OCI-LY7 (cell line): ENCODE data around the gene CASTOR2. TPM values are rescaled to one million over a fixed set of nuclear protein-coding genes. Genes with fewer than 3 reads are reported as not detected.

Experiments used
- BruUV-seq: library from RNA; stranded (reverse); fragments of 400-500 nt; replicated peaks from 2 replicates; lab custom pipeline; 2021; lab: Mats Ljungman, UMichigan
- CTCF ChIA-PET: fragments of 300-600 bp; sonication (Branson Sonifier 250); formaldehyde crosslinking; loops from one replicate; lab custom pipeline; 2022; ENCODE audit warnings: antibody characterized with exemption; ENCODE audit not compliant: unreplicated experiment; lab: Charles Lee
- POLR2A ChIA-PET: fragments of 300-600 bp; sonication (Branson Sonifier 250); formaldehyde crosslinking; loops from one replicate; lab custom pipeline; 2022; ENCODE audit warnings: antibody characterized with exemption; lab: Charles Lee
- DNase-seq: peaks from one replicate; pipeline ENCODE4 v3.0.0-alpha.2; 2015; ENCODE audit warnings: low spot score
- H2AFZ ChIP-seq: fragments of 200-600 bp; sonication (generic), shearing (Covaris generic); 2 replicates; pipeline ENCODE4 v1.6.1; 2014; ENCODE audit warnings: mild to moderate bottlenecking, antibody characterized with exemption, low read length, moderate library complexity
- H3K27ac ChIP-seq: fragments of 200-600 bp; sonication (generic); 2 replicates; pipeline ENCODE4 v1.5.1; 2014; ENCODE audit warnings: mixed run types, low read depth, mild to moderate bottlenecking, moderate library complexity, low read length, inconsistent platforms; ENCODE audit not compliant: poor library complexity, severe bottlenecking
- H3K36me3 ChIP-seq: fragments of 200-600 bp; sonication (generic); 2 replicates; pipeline ENCODE4 v1.6.1; 2014; ENCODE audit warnings: mild to moderate bottlenecking, antibody characterized with exemption, low read length, moderate library complexity, mixed read lengths; ENCODE audit not compliant: insufficient read depth
- H3K4me1 ChIP-seq: fragments of 200-600 bp; sonication (generic); 2 replicates; pipeline ENCODE4 v1.5.1; 2014; ENCODE audit warnings: mild to moderate bottlenecking, low read length; ENCODE audit not compliant: insufficient read depth, poor library complexity, severe bottlenecking
- H3K4me2 ChIP-seq: fragments of 200-600 bp; sonication (generic); 2 replicates; pipeline ENCODE4 v1.6.1; 2014; ENCODE audit warnings: mild to moderate bottlenecking, low read length
- H3K4me3 ChIP-seq: fragments of 200-600 bp; sonication (generic); 2 replicates; pipeline ENCODE4 v1.5.1; 2014; ENCODE audit warnings: mild to moderate bottlenecking, low read depth, low read length; ENCODE audit not compliant: poor library complexity, severe bottlenecking
- H3K79me2 ChIP-seq: fragments of 200-600 bp; sonication (generic); 2 replicates; pipeline ENCODE4 v1.6.1; 2016; ENCODE audit warnings: low read depth, mild to moderate bottlenecking, low read length, moderate library complexity, mixed read lengths; ENCODE audit not compliant: insufficient read depth
- H3K9me2 ChIP-seq: fragments of 200-600 bp; sonication (generic); 2 replicates; pipeline ENCODE4 v1.6.1; 2016; ENCODE audit warnings: mild to moderate bottlenecking, low read length, mixed read lengths; ENCODE audit not compliant: insufficient read depth
- H3K9me3 ChIP-seq: fragments of 200-600 bp; sonication (generic); 2 replicates; pipeline ENCODE4 v1.6.1; 2014; ENCODE audit warnings: mild to moderate bottlenecking, mixed run types, low read length, mixed read lengths
- H4K20me1 ChIP-seq: fragments of 200-600 bp; sonication (generic); 2 replicates; pipeline ENCODE4 v1.6.1; 2014; ENCODE audit warnings: mild to moderate bottlenecking, antibody characterized with exemption, low read length, moderate library complexity, mixed read lengths; ENCODE audit not compliant: insufficient read depth
- CTCF ChIP-seq: fragments of 200-600 bp; sonication (generic); conservative IDR thresholded peaks from 2 replicates; pipeline ENCODE4 v1.5.1; 2014; ENCODE audit warnings: mild to moderate bottlenecking, antibody characterized with exemption, low read length, moderate library complexity, mixed read lengths
- EZH2phosphoT487 ChIP-seq: fragments of 200-600 bp; sonication (generic); IDR thresholded peaks from 2 replicates; pipeline ENCODE4 v1.6.1; 2018; ENCODE audit warnings: low read depth, borderline replicate concordance, mild to moderate bottlenecking, mixed run types, antibody characterized with exemption, low read length, moderate library complexity, mixed read lengths
- intact Hi-C: fragments of 100-400 bp; cut with micrococcal nuclease; formaldehyde crosslinking; loops from one replicate; pipeline ENCODE4 v1.10.0; 2022; ENCODE audit not compliant: unreplicated experiment
- total RNA-seq, 2 experiments: library from RNA; depleted of rRNA in 1 of 2; stranded (reverse); fragments of >200 nt in 1 of 2; shearing (Covaris generic) in 1 of 2; gene quantifications; 2 replicates each; pipeline ENCODE4 v1.2.3, GENCODE V29; 2014 to 2022

The CASTOR2 gene
- total RNA-seq, 2 experiments from 2014 or later: 5.8 to 13.7 TPM

- Histone ChIP-seq H3K4me1 (no peaks in the 10 kb centered on the region), H3K27ac (no peak overlapping the region), H3K9me2 (no peaks in the 10 kb centered on the region), H3K4me2 (no peak overlapping the region), H2AFZ (no peak overlapping the region), H4K20me1 (no peaks in the 10 kb centered on the region), H3K36me3 (peaks cover 91% of the 10 kb centered on the region), H3K9me3 (no peaks in the 10 kb centered on the region), H3K79me2 (no peaks in the 10 kb centered on the region), H3K4me3 (no peak overlapping the region)
- TF ChIP-seq EZH2phosphoT487: no peak
- TF ChIP-seq CTCF: no peak
- no TSS peak for BruUV-seq
- intact Hi-C loops: no loop called here
- ChIA-PET POLR2A (no interaction called here), CTCF (no interaction called here)
- DNase-seq: no peak
These were observed 99.8 kb downstream of the CASTOR2 start for GRCh38 chr7:75064291-75064690.

- DNase-seq: no peak
- CTCF ChIA-PET: no interaction called here
These were observed 100.3 kb downstream of the CASTOR2 start for GRCh38 chr7:75064801-75065200.

More at GRCh38 chr7:75064801-75065200, 100.3 kb downstream of the CASTOR2 start:
- H3K4me3 ChIP-seq: no peak overlapping the region
- POLR2A ChIA-PET: interaction anchor here (0.6 to 0.7 kb wide), 2 partner anchors 40 to 1275 kb away, joined by 3 to 4 read pairs; no protein-coding TSS in a partner anchor
- H3K27ac ChIP-seq: no peak overlapping the region
- no peak for TF ChIP-seq CTCF
- no peak for TF ChIP-seq EZH2phosphoT487
- no peaks in the 10 kb centered on the region for H3K9me2 ChIP-seq
- no peak overlapping the region for H2AFZ ChIP-seq
- H3K9me3 ChIP-seq: no peaks in the 10 kb centered on the region
- no peaks in the 10 kb centered on the region for H3K79me2 ChIP-seq
- intact Hi-C loops: no loop called here
- no peak overlapping the region for H3K4me2 ChIP-seq
- H3K4me1 ChIP-seq: no peaks in the 10 kb centered on the region
- no peaks in the 10 kb centered on the region for H4K20me1 ChIP-seq
- peaks cover 91% of the 10 kb centered on the region for H3K36me3 ChIP-seq
- no TSS peak for BruUV-seq
